Activated CD4-positive, alpha-beta T cell treated with anti-CD3 and anti-CD28 coated beads, Interleukin-2, amount 50 U/mL, for 4 hours (primary cell): ENCODE measurements around the gene EHD4.

ENCODE experiments used
- DNase-seq, 2 experiments: peaks; one replicate each; pipeline ENCODE4 v3.0.0-alpha.2; 2020

Gene EHD4

GRCh38 chr15:41874736-41875135, 97.6 kb downstream of the EHD4 start:
- no peak for DNase-seq

DNA sequence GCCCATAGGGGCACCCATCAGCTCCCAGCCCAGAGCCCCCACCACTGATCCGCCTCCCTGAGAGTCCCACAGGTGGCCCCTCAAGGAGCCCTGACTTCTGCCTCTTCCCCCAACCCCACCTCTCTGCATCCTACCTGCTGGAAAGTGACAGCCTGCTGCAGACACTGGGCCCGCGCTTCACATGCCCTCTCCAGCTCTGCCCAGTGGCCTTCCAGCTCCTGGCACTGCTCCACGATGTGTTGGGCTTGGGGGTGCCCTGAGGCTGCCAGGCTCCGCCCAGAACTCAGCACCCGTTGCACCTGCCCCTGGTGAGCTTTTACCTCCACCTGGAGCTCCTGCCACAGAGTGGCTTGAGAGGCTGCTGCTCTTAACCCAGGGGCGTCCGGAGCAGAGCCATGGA, 98.6 kb downstream of the EHD4 start:
- no peak for DNase-seq

- no peak for DNase-seq
These were observed 100.1 kb downstream of the EHD4 start for GRCh38 chr15:41872166-41872747.

DNA sequence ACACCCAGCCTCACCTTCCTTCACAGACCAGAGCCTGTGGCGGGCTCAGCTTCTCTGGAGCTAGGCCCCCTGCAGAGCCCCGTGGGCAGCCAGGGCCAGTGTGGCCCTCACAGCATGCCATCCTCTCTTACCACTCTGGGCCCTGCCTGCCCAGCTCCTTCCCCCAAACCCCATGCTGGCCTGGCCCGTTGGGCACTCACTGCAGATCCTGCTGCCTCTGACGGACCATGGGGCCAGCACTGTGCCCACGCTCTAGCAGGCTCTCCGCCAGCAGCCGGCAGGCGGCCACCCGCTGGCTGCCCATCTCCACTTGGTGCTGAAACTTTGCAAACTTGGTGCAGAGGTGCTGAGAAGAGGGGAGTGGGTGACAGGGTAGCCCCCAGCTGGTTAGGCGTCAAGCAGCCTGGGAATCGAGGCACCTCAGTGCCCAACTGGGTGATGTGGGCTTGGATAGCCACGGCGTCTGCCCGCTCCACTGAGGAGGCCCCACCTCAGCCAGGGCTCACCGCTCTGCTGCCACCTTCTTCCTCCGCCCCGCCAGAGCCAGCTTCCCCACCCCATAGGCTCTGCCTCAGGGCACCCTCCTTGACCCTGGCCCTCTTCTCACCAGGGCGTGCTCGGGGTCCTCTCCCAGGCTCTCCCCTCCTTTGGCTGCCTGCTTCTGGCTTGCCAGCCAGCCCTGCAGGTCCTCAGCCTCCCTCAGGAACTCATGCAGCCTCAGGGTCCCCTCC, 101.0 kb downstream of the EHD4 start:
- DNase-seq = no peak

GRCh38 chr15:41870689-41871081, 101.7 kb downstream of the EHD4 start:
- DNase-seq = peak; percentile 29 to 35

DNA sequence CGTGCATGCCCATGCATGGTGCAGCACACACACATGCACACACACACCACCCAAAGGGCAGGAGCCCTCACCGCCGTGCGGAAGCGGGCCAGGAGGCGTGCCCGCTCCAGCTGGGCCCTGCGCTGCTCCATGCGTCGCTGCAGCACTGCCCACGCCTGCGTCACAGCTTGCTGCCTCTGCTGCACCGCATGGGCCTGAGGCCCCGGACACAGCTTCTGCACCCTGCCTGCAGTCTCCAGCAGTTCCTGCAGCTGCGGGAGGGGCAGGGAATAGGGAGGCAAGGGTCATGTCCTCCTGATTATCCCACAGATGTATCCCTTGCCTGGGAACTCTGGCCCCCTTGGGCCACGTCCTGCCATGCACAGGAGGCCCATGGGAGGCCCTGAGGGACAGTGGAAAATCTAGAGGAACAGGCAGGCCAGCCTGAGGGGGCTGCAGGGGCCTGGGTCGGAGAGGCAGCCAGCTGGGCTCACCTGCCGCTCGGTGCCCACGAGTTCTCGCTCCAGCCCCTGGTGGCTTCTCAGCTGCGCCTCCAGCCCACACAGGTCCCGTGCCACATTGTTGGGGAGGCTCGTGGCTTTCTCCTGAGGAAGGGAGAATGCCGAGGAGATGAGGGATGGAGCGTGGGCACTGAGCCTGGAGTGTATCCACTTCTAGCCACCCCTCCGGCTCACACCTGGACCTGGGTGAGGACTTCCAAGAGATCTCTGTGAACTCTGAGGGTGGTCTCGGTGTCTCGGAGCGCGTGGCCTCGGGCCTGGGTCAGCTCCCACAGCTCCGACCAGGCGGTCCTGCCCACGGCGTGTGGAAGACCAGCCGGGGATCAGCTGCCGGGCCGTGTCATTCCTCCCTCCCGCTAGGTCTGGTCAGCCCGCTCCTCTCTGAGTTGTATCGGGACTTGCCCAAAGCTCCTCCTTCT, 102.3 kb downstream of the EHD4 start:
- DNase-seq = no peak

DNA sequence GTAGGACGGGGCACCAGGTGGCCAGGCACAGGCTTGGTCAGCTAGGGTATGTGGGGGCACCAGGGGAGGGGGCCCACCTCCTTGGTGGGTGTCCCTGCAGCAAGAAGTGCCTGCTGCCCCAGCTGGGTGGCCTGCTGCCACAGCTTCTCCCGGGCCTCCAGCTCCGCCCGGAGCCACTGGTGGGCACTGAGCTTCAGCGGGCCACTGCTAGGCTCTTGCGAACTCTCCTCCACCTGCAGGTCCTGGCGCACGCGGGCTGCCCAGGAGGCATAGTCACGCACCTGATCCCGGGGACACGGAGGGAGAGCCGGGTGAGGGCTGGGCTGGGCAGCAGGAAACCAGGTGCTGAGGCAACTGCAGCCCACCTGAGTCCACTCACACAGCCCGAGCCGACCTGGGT, 104.0 kb downstream of the EHD4 start:
- no peak for DNase-seq

DNA sequence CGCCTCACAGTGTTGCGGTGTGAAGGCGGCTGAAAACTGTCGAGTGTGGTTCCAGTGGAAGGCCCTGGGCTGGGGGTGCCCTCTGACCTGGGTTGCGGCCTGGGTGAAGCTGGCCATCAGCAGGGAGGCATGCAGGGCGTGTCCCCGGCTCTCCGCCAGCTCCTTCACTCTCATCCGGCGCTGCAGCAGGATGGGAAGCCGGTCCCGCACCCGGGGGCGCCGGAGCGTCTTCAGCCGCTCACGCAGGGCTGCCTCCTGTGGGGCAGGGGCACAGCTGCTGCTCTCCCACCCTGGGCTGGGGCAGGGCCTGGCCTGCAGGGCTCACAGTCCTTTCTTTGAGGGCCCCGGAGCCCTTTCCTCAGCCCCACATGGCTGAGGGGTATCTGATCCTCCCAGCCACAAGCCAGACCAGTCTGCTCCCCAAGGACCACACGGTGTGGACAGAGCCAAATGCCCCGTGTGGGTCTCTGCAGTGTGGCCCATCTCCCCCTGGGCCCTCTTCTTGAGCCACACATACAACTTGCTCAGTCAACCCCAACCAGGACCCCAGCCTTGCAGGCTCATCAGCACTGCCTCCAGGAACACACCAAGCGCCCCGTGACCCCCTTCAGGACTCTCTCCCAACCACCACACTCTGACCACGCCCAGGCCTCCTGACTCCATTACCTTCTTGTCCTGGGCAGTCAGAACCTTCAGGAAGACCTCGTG, 105.3 kb downstream of the EHD4 start:
- no peak for DNase-seq

DNA sequence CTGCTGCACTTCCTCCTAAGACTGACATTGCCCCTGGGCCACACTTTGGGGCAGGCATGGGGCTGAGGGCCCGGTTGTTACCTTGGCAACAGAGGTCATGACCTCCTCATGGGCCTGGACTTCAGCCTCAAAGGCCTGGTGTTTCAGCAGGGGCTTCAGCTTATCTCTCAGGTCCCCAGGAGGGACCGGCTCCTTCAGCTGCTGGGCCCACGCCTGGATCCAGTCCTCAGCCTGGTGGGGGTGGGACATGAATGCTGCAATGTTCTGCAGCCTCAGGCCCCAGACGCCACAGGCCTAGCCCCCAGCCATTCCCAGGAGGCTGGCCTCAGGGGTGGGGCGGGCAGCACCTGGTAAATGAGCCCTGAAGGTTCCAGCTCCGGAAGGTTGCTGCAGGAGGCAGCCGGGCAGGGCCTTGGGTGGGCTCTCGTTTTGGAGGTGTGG, 106.1 kb downstream of the EHD4 start:
- DNase-seq = no peak

DNA sequence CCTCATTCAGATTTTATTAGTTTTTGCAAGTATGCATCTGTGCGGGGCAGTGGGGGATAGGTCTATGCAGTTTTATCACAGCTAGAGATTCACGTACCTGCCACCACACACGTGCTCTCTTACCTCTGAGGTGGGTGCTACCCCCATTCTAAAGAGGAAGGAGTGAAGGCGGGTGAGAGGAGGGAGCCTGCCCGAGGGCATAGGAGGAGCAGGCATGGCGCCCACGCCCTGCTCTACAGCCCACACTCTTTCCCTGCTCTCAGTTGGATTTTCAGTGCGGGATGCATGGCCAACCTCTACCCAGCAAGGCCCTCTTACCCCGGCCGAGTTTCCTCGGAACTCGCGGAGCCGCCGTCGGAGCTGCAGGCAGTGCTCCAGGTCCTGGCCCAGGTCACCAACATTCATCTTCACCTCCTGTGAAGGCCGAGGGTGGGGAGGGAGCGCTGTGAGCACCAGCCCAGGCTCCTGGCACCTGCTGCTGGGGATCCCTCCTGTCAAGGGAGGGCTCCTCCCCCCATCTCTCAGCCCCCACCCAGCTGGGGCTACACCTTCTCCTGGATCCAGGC, 106.8 kb downstream of the EHD4 start:
- DNase-seq = no peak

DNA sequence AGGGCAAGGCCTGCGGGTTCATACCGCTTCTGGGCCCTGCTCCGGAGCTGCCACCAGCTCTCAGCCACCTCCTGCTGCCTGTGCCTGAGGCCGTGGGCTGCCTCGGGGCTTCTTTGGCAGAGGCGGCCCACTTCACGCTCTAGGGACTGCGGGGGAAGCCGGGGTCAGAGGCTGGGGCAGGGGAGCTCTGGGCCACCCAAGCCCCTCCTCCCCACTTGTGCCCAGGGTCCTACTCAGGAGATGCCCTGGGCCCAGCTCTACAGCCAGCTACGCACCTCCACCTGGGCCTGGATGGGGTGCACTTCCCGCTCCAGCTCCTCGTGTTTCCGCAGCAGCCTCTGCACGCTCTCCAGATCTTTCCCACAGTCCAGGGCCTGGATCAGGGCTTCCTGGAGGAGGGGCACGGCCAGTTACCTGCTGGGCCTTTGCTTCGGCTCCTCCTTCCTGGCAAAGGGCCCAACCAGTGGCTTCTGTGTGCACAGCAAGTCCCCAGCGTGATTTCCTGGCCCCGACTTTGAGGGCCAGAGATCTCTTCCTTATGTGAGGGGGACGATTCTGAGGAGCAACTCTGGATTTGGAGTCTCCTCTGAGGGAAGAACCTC, 109.7 kb downstream of the EHD4 start:
- no peak for DNase-seq

GRCh38 chr15:41861736-41862356, 110.5 kb downstream of the EHD4 start:
- DNase-seq = no peak

DNA sequence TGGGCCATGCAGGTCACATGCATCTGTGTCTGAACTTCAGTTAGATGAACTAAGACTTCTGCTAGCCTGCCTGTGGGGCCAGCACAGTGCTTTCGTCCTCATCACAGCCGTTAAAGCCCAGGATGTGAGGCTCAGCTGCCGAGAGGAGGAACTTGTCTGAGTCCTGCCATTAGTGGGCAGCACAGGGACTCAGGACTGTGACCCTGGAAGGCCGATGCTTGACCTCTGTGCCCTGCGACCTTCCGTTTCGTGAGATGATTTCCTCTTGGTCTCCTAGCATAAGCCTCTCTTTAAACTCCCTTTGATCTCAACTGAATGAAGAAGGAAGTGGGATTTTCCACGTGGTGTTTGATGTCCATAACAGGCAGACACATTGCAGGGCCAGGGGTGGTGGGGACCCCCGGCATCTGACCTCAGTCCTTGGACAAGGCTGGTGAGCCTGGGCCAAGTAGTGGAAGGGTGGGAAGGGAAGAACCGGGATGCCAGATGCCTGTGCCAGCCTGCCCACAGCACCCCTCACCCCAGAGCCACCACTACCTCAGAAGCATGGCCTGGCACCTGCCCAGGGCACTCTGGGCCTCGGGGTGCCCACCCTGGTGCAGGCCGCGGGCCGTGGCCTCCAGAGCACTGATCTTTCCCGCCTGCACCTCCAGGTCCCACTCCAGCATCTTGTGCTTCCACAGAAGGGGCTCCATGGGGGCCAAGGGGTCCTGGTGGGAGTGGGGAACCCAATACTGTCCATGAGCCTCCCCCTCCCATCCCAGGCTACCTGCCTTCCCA, 112.1 kb downstream of the EHD4 start:
- DNase-seq = no peak

DNA sequence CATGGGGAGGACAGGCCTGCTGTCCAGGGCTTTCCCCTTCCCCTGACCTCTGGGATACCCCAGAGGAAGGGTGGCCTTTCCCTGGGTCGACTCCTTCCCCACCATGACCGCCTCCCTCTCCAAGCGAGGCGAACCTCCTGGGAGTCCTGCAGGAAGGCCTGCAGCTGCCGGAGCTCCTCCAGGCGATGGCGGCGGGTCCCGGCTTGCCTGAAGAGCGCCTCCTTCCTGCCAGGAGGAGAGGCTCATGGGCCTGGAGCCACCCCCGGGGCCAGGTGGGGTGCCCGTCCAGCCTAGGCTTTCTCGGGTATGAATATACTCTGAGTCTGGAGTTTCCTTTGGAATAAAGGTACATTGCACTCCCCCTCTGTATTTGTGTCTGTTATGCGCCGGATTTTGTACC, 113.6 kb downstream of the EHD4 start:
- DNase-seq = no peak

- DNase-seq = no peak
These were observed 115.0 kb downstream of the EHD4 start for GRCh38 chr15:41857316-41857715.

DNA sequence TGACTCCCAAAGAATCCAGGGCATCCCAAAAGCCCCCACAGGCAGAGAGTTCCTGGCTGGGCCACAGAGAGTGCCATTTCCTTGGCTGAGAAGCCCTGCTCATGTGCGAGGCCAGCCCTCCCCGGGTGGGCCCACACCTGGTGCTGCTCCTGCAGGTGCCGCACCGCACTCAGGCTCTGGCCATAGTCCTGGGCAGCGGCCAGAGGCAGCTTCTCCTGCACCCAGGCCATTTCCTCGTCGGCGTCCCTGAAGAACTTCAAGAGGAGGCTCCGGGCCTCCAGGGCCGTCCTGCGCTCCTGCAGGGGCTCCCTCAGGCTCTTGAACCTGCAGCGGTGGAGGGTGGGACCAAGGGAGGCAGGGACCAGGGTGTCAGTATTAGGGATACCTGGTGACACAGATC, 115.6 kb downstream of the EHD4 start:
- DNase-seq = no peak

- no peak for DNase-seq
These were observed 116.1 kb downstream of the EHD4 start for GRCh38 chr15:41856262-41856661.

DNA sequence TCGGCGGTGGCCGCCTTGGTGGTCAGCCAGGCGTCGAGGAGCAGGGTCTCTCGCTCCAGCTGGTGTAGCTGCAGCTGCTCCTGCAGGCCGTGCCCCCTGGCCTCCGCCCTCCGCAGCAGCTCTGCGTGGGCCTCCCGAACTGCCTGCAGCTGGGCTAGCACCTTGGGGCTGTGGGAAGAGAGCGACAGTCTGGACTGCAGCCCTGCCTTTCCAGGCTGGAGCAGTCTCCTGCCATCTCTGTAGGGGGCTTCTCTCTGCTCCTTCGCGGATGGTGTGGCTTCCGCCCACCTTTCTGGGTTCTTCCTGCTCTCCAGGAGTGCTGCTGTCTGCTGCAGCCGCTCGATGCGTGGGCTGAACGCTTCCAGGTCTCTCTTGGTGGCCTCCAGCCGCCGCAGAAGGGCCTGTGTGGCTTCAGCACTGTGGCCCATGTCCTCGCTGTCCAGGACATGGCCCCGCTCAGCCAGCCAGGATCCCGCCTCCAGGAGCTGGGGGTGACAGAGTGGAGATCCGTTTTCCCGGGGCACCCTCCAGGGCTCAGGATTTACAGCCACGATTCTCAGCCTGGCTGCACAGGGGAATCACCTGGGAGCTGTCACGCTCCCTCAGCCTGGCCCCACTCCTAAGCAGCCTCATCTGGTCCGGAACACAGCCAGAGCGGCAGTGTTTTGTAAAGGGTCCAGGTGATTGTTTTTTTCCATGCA, 116.9 kb downstream of the EHD4 start:
- no peak for DNase-seq

DNA sequence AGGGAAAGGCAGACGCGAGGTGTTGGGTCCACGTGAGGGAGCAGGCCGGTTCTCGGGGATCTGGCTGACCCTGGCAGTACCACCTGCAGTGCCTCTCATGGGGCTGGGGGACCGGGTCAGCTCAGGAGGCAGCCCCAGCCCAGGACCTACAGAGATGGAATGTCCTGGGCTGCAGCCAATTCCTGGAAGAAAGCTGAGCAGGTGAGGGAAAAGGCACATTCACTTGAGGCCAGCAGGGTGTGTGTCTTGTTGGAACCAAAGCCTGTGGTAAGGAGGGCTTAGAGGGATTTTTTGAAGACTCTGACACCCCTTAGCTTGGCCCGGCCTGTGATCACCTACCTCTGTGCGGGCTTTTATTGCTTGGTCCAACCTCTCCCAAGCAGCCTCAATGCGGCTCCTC, 117.9 kb downstream of the EHD4 start:
- DNase-seq = no peak

DNA sequence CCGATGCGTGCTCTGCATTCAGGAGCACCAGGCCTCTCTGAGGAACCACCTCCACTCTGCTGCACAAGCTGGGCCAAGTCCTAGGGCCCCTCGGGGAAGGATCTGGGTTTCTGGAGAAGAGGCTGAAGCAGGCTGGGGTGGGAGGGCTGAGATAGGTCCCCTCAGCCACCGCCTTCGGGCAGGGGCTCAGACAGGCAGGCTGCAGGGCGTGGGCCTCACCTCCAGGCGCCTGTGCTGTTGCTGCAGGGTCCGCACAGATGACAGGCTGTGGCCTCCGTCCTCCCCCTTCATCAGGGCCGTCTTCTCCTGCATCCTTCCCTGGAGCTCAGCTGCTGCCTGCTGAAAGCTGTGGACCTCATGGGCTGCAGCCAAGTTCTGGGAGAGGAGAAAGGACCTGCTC, 118.5 kb downstream of the EHD4 start:
- DNase-seq = no peak
